OCI-LY1 (cell line): Measurements from ENCODE around the gene PPIG.

Experiments used
- H2AFZ ChIP-seq: fragments of 200-600 bp; sonication (generic), shearing (Covaris generic); 2 replicates; pipeline ENCODE4 v1.6.0; 2014; ENCODE audit warnings: antibody characterized with exemption, mild to moderate bottlenecking, low read length
- H3F3A ChIP-seq: fragments of 200-600 bp; sonication (generic), shearing (Covaris generic); 2 replicates; pipeline ENCODE4 v1.6.0; 2014; ENCODE audit warnings: mild to moderate bottlenecking, antibody characterized with exemption, low read length, moderate library complexity; ENCODE audit not compliant: insufficient read depth
- H3K27ac ChIP-seq: fragments of 200-600 bp; sonication (generic); 2 replicates; pipeline ENCODE4 v1.5.1; 2014; ENCODE audit warnings: low read length, mixed run types, mild to moderate bottlenecking, low read depth; ENCODE audit not compliant: poor library complexity, severe bottlenecking
- H3K27me3 ChIP-seq: fragments of 200-600 bp; sonication (generic); 2 replicates; pipeline ENCODE4 v1.6.0; 2014; ENCODE audit warnings: antibody characterized with exemption, mild to moderate bottlenecking, low read length, moderate library complexity; ENCODE audit not compliant: insufficient read depth
- H3K36me3 ChIP-seq: fragments of 200-600 bp; sonication (generic); 2 replicates; pipeline ENCODE4 v1.6.1; 2014; ENCODE audit warnings: mild to moderate bottlenecking, antibody characterized with exemption, low read length, moderate library complexity, mixed read lengths; ENCODE audit not compliant: insufficient read depth
- H3K4me1 ChIP-seq: fragments of 200-600 bp; sonication (generic); 2 replicates; pipeline ENCODE4 v1.5.1; 2014; ENCODE audit warnings: mild to moderate bottlenecking, low read length, moderate library complexity; ENCODE audit not compliant: insufficient read depth, severe bottlenecking
- H3K4me2 ChIP-seq: fragments of 200-600 bp; sonication (generic), shearing (Covaris generic); 2 replicates; pipeline ENCODE4 v1.6.1; 2014; ENCODE audit warnings: low read length
- H3K4me3 ChIP-seq: fragments of 200-600 bp; sonication (generic); 2 replicates; pipeline ENCODE4 v1.5.1; 2014; ENCODE audit warnings: low read length, low read depth, mild to moderate bottlenecking, mixed read lengths; ENCODE audit not compliant: poor library complexity, severe bottlenecking
- H3K79me2 ChIP-seq: fragments of 200-600 bp; shearing (Covaris generic); 2 replicates; pipeline ENCODE4 v1.6.1; 2016; ENCODE audit warnings: mixed run types, low read length, mixed read lengths; ENCODE audit not compliant: insufficient read depth
- H3K9ac ChIP-seq: fragments of 200-600 bp; sonication (generic), shearing (Covaris generic); 2 replicates; pipeline ENCODE4 v1.6.1; 2014; ENCODE audit warnings: mild to moderate bottlenecking, low read length, mixed read lengths
- H3K9me2 ChIP-seq: fragments of 200-600 bp; sonication (generic), shearing (Covaris generic); 2 replicates; pipeline ENCODE4 v1.6.1; 2014; ENCODE audit warnings: low read depth, mild to moderate bottlenecking, low read length, mixed read lengths
- H3K9me3 ChIP-seq: fragments of 200-600 bp; shearing (Covaris generic); 2 replicates; pipeline ENCODE4 v1.6.1; 2014; ENCODE audit warnings: low read length, mixed read lengths
- H4K20me1 ChIP-seq: fragments of 200-600 bp; sonication (generic), shearing (Covaris generic); 2 replicates; pipeline ENCODE4 v1.6.0; 2016; ENCODE audit warnings: mild to moderate bottlenecking, low read length; ENCODE audit not compliant: insufficient read depth
- CTCF ChIP-seq: fragments of 200-600 bp; sonication (generic), shearing (Covaris generic); IDR thresholded peaks from 2 replicates; pipeline ENCODE4 v1.5.1; 2017; ENCODE audit warnings: mild to moderate bottlenecking, antibody characterized with exemption, low read length, moderate library complexity, mixed read lengths
- EZH2 ChIP-seq: fragments of 200-600 bp; sonication (generic), shearing (Covaris generic); IDR thresholded peaks from 2 replicates; pipeline ENCODE4 v1.8.0; 2017; ENCODE audit warnings: borderline replicate concordance, mixed run types, mild to moderate bottlenecking, antibody characterized with exemption, low read length, moderate library complexity, mixed read lengths

Gene PPIG

GRCh38 chr2:169637620-169638019 is 53.5 kb downstream of the PPIG start:
- Histone ChIP-seq H4K20me1 (no peaks in the 10 kb centered on the region; the same call in 1 of the 2 replicates), H2AFZ (no peak overlapping the region), H3K4me2 (no peak overlapping the region), H3K4me1 (no peaks in the 10 kb centered on the region), H3K36me3 (peaks cover 70% of the 10 kb centered on the region), H3K79me2 (no peaks in the 10 kb centered on the region; the same call in 1 of the 2 replicates), H3F3A (no peaks in the 10 kb centered on the region), H3K9me2 (no peaks in the 10 kb centered on the region), H3K27me3 (no peaks in the 10 kb centered on the region), H3K4me3 (no peak overlapping the region), H3K9ac (no peak overlapping the region), H3K9me3 (no peaks in the 10 kb centered on the region), H3K27ac (no peak overlapping the region)
- TF ChIP-seq EZH2 (no peak), CTCF (no peak)

GRCh38 chr2:169640104-169640503 is 56.0 kb downstream of the PPIG start:
- Histone ChIP-seq H3K27ac (no peak overlapping the region), H2AFZ (no peak overlapping the region), H3K4me3 (no peak overlapping the region), H4K20me1 (no peaks in the 10 kb centered on the region; the same call in 1 of the 2 replicates), H3K9me2 (no peaks in the 10 kb centered on the region), H3K36me3 (peaks cover 47% of the 10 kb centered on the region), H3K9me3 (no peaks in the 10 kb centered on the region), H3F3A (no peaks in the 10 kb centered on the region), H3K4me1 (no peaks in the 10 kb centered on the region), H3K79me2 (no peaks in the 10 kb centered on the region; the same call in 1 of the 2 replicates), H3K27me3 (no peaks in the 10 kb centered on the region), H3K4me2 (no peak overlapping the region), H3K9ac (no peak overlapping the region)
- TF ChIP-seq CTCF, result no peak
- TF ChIP-seq EZH2, result no peak

GRCh38 chr2:169641464-169641863 is 57.3 kb downstream of the PPIG start:
- no peak overlapping the region for H2AFZ ChIP-seq
- no peak overlapping the region for H3K27ac ChIP-seq
- no peaks in the 10 kb centered on the region for H3K27me3 ChIP-seq
- H4K20me1 ChIP-seq, result no peaks in the 10 kb centered on the region; the same call in 1 of the 2 replicates
- no peak overlapping the region for H3K4me3 ChIP-seq
- no peak overlapping the region for H3K4me2 ChIP-seq
- H3K9me2 ChIP-seq, result no peaks in the 10 kb centered on the region
- H3K9ac ChIP-seq, result no peak overlapping the region
- no peak for TF ChIP-seq CTCF
- TF ChIP-seq EZH2, result no peak
- no peaks in the 10 kb centered on the region for H3K4me1 ChIP-seq
- no peaks in the 10 kb centered on the region; the same call in 1 of the 2 replicates for H3K79me2 ChIP-seq
- no peaks in the 10 kb centered on the region for H3K9me3 ChIP-seq
- peaks cover 34% of the 10 kb centered on the region for H3K36me3 ChIP-seq
- H3F3A ChIP-seq, result no peaks in the 10 kb centered on the region
